ENCODE results near the gene ADAT1. TPM values are rescaled to one million over a fixed set of nuclear protein-coding genes. Genes with fewer than 3 reads are reported as not detected.

ADAT1 gene
- total and polyA plus RNA-seq, 10 of the 15 experiments (the other 5 are each of a cell fraction or from before 2014, with no cell fraction given), result 26.2 to 77.4 (median 55.8) TPM

GRCh38 chr16:75628351-75628750, 5.3 kb upstream of the ADAT1 start (continued):
- TF ChIP-seq ZBTB4 (CRISPR knock-in tag; IDR thresholded peaks at IDR 0.05) (no peak), REST (IDR thresholded peaks at IDR 0.05; ENCODE audit: low read depth, low read length) (no peak), CHD2 (IDR thresholded peaks at IDR 0.05; ENCODE audit: borderline replicate concordance, low read depth, low read length) (no peak), RAD51 (IDR thresholded peaks at IDR 0.05) (no peak), SRF (IDR thresholded peaks at IDR 0.05; ENCODE audit: low read depth in 2 of 2, low read length in 2 of 2) (no peak), SKIL (IDR thresholded peaks at IDR 0.05; ENCODE audit: low read depth, poor library complexity, severe bottlenecking) (no peak)

Data from GM12878 (cell line).